Chondrocyte (in vitro differentiated cells): ENCODE measurements around the gene XKRX. TPM values are rescaled to one million over a fixed set of nuclear protein-coding genes. Genes with fewer than 3 reads are reported as not detected.

Experiments used
- DNase-seq: peaks from one replicate; pipeline ENCODE4 v3.0.0; 2021; ENCODE audit warnings: mixed read lengths, low spot score
- H3K27ac Mint-ChIP-seq: one replicate; pipeline ENCODE4 v1.8.0; 2021; ENCODE audit warnings: mild to moderate bottlenecking, moderate library complexity, mixed read lengths; ENCODE audit not compliant: unreplicated experiment
- H3K27me3 Mint-ChIP-seq: 2 replicates; pipeline ENCODE4 v1.8.0; 2021; ENCODE audit warnings: low read depth, mixed read lengths
- H3K36me3 Mint-ChIP-seq: 2 replicates; pipeline ENCODE4 v1.8.0; 2021; ENCODE audit warnings: low read depth, mixed read lengths
- H3K4me1 Mint-ChIP-seq: 2 replicates; pipeline ENCODE4 v1.8.0; 2021; ENCODE audit warnings: low read depth, mild to moderate bottlenecking, mixed read lengths
- H3K4me3 Mint-ChIP-seq: one replicate; pipeline ENCODE4 v1.8.0; 2021; ENCODE audit warnings: mild to moderate bottlenecking, moderate library complexity, mixed read lengths; ENCODE audit not compliant: unreplicated experiment
- H3K9me3 Mint-ChIP-seq: 2 replicates; pipeline ENCODE4 v1.8.0; 2021; ENCODE audit warnings: low read depth, mixed read lengths
- CTCF ChIP-seq: fragments of 200-600 bp; sonication (generic); IDR thresholded peaks from 2 replicates; pipeline ENCODE4 v1.5.0; 2021; ENCODE audit warnings: antibody characterized with exemption, mild to moderate bottlenecking, moderate library complexity
- long read RNA-seq: library from polyadenylated mRNA; stranded (forward); transcript quantifications from one replicate; pipeline ENCODE4 v2.0.0, GENCODE V29; 2021
- total RNA-seq: library from RNA; stranded (reverse); gene quantifications from 3 replicates; pipeline ENCODE4 v1.2.1, GENCODE V29; 2021

XKRX gene
- 0.15 TPM in 1 of 3 replicates, not detected in the others for total RNA-seq
- long read RNA-seq: 0 reads

GRCh38 chrX:100928660-100929613, at the start of gene XKRX:
Gene XKRX (minus strand): TSS chrX:100928917. CDS start chrX:100928304, 613 bp downstream.
- Mint-ChIP-seq H3K27me3 (no peaks in the 10 kb centered on the region), H3K4me1 (peaks cover 5% of the 10 kb centered on the region), H3K36me3 (peaks cover 5% of the 10 kb centered on the region), H3K9me3 (peaks cover 14% of the 10 kb centered on the region), H3K27ac (no peak within 1 kb of the TSS), H3K4me3 (peak within 1 kb of the TSS; percentile 78)
- DNase-seq: no peak
- TF ChIP-seq CTCF: no peak

GRCh38 chrX:100976211-100976610, 47.5 kb upstream of the XKRX start:
- H3K27ac Mint-ChIP-seq: no peak overlapping the region
- no peak for TF ChIP-seq CTCF
- H3K4me3 Mint-ChIP-seq: no peak overlapping the region
- no peaks in the 10 kb centered on the region for H3K36me3 Mint-ChIP-seq
- peaks cover 28% of the 10 kb centered on the region for H3K9me3 Mint-ChIP-seq
- peaks cover 15% of the 10 kb centered on the region for H3K4me1 Mint-ChIP-seq
- H3K27me3 Mint-ChIP-seq: no peaks in the 10 kb centered on the region
- no peak for DNase-seq

- H3K9me3 Mint-ChIP-seq: peaks cover 25% of the 10 kb centered on the region
- DNase-seq: no peak
Measured at GRCh38 chrX:100975212-100975611, 46.5 kb upstream of the XKRX start.

GRCh38 chrX:100973411-100973810, 44.7 kb upstream of the XKRX start:
- no peak for DNase-seq
- H3K27ac Mint-ChIP-seq: no peak overlapping the region
- peaks cover 18% of the 10 kb centered on the region for H3K9me3 Mint-ChIP-seq
- H3K4me3 Mint-ChIP-seq: no peak overlapping the region
- TF ChIP-seq CTCF: no peak
- H3K36me3 Mint-ChIP-seq: no peaks in the 10 kb centered on the region
- H3K4me1 Mint-ChIP-seq: peaks cover 4% of the 10 kb centered on the region
- no peaks in the 10 kb centered on the region for H3K27me3 Mint-ChIP-seq

More at GRCh38 chrX:100975212-100975611, 46.5 kb upstream of the XKRX start:
- Mint-ChIP-seq H3K27ac (no peak overlapping the region), H3K27me3 (no peaks in the 10 kb centered on the region), H3K4me3 (no peak overlapping the region), H3K36me3 (no peaks in the 10 kb centered on the region), H3K4me1 (peaks cover 5% of the 10 kb centered on the region)
- no peak for TF ChIP-seq CTCF

- Mint-ChIP-seq H3K27me3 (no peaks in the 10 kb centered on the region), H3K9me3 (peaks cover 19% of the 10 kb centered on the region), H3K36me3 (no peaks in the 10 kb centered on the region), H3K4me3 (no peak overlapping the region), H3K27ac (no peak overlapping the region), H3K4me1 (no peaks in the 10 kb centered on the region)
- no peak for DNase-seq
- no peak for TF ChIP-seq CTCF
Measured at GRCh38 chrX:100969936-100970335, 41.2 kb upstream of the XKRX start.
